GM19397 (cell line): ENCODE measurements around the gene PDE6A.

ENCODE experiments used
- ATAC-seq: cut with Tn5 transposase; IDR thresholded peaks from one replicate; pipeline ENCODE4 v1.9.1; 2021; ENCODE audit warnings: mild to moderate bottlenecking, moderate library complexity; ENCODE audit not compliant: unreplicated experiment

Gene PDE6A

DNA sequence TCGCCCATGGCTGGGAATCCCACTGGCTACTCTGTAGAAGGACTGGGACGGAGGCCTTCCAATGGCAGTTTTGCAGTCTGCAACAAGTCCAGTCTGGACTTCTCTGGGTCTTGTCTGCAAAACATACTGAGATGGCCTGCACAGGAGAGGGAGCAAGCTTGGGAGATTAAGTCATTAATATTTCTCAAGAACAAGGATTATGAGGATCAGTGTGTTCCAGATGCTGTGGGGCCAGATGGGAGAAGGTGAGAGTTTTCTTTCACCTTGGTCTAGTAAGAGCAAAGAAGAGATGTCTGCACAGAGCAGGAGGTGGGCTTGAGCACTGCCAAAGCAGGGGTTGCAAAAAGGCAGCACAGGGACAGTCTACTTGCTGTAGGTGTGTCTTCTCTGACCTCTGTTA, at the start of gene PDE6A:
Gene PDE6A, minus strand, starts transcription at position 128 of the 400 bp plus-strand sequence. Its CDS starts 120 bp downstream, at position 8.
- no peak for ATAC-seq

DNA sequence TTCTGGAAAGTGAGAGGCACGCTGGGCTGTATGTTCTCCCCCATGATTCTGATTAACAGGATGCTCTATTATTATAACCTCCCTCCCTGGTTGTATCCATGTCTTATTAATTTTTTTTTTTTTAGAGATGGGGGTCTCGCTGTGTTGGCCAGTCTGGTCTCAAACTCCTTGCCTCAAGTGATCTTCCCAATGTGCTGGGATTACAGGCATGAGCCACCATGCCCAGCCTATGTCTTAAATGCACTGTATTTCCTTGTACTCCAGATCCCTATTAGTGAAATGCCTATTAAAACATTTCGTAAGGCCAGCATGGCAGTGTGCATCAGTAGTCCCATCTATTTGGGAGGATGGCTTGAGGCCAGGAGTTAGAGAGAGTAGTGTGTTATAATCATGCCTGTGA, 48.9 kb upstream of the PDE6A start:
- ATAC-seq: no peak

- ATAC-seq: peak; percentile 66
These were observed 46.2 kb upstream of the PDE6A start for GRCh38 chr5:149990518-149991376.

DNA sequence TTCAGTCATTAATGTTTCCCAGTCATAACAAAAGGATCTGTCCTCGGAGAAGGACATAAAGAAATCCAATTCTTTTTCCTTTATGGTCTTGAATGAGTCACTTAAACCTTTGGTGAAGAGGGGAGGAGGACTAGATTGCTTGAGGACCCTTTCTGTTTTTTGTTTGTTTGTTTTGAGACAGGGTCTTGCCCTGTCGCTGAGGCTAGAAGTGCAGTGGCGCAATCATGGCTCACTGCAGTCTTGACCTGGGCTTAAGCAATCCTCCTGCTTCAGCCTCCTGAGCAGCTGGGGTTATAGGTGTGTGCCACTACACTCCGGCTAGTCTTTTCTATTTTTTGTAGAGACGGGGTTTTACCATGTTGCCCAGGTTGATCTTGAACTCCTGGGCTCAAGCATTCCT, 43.5 kb upstream of the PDE6A start:
- no peak for ATAC-seq

- no peak for ATAC-seq
These were observed 37.9 kb upstream of the PDE6A start for GRCh38 chr5:149982505-149982904.

GRCh38 chr5:149981206-149981605, 36.6 kb upstream of the PDE6A start:
- no peak for ATAC-seq

- ATAC-seq: no peak
These were observed 35.3 kb upstream of the PDE6A start for GRCh38 chr5:149979896-149980295.

GRCh38 chr5:149975409-149975808, 30.8 kb upstream of the PDE6A start:
- ATAC-seq: no peak

DNA sequence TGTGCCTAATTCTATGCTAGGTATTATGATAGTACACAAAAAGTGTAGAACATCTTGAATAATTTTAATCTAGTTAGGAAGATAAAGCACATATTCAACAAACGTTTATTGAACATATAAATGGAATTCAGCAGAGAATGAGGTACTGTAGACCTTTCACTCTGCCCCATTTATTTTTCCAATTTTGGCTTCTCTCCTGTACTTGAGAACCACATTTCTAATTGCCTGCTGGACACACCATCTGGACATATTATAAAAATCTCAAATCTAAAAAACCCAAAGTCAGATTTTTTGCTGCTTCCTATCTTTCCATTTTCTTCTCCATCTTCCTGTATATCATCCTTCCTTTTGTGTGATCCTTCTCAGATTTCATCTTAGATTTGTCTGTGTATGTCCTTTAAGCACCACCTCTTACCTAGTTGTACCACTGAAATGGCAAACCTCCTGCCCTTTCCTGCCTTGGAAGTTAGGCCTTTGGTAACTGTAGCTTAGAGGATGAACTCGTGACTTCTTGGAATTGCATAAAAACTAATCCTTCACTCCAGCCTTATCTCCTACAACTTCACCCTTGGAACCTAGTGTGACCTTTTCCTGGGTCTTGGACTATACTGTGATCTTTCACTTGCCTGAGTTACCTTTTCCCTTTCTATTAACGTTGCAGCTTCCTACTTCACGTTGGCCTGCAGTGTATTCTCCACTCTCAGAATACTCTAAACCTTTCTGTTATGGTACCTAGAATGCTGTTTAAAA, 24.8 kb upstream of the PDE6A start:
- ATAC-seq: no peak

DNA sequence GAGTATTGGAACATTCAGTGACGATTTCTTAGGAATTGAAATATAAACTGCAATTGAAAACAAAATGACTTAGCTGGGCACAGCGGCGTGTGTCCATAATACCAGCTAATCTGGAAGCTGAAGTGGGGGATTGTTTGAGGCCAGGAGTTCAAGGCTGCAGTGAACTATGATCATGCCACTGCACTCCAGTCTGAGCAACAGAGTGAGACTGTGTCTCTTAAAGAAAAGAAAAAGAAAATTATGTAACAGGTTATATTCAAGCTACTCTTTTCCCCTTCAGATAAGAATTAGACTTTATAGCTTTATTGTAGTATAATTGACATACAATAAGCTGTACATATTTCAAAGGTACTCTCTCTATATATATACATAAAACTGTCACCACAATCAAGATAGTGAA, 22.4 kb upstream of the PDE6A start:
- ATAC-seq: no peak

DNA sequence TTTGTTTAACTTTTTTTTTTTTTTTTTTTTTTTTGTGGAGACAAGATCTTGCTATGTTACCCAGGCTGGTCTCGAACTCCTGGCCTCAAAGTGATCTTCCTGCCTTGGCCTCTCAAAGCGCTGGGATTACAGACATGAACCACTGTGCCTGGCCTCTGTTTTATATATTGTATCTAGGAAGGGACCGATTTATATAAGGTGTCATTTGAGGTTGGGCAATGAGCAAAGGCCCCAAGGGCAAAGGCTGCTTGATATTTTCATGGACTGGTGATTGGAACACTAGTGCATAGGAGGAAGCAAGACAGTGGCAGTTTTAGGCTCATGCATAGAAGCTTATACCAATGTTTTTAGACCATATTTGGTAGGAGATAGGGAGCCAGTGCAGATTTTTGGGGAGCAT, 19.1 kb upstream of the PDE6A start:
- ATAC-seq: no peak

- ATAC-seq: no peak
These were observed 18.2 kb upstream of the PDE6A start for GRCh38 chr5:149962601-149963300.

- ATAC-seq: no peak
These were observed 17.4 kb upstream of the PDE6A start for GRCh38 chr5:149961957-149962409.

GRCh38 chr5:149961186-149961685, 16.6 kb upstream of the PDE6A start:
- ATAC-seq: no peak

GRCh38 chr5:149960272-149961185, 15.9 kb upstream of the PDE6A start, which contains the start of gene SLC26A2:
Gene SLC26A2, plus strand, starts transcription at chr5:149960758. Its CDS starts 16,895 bp downstream, at chr5:149977653.
- ATAC-seq: peak; percentile 99

DNA sequence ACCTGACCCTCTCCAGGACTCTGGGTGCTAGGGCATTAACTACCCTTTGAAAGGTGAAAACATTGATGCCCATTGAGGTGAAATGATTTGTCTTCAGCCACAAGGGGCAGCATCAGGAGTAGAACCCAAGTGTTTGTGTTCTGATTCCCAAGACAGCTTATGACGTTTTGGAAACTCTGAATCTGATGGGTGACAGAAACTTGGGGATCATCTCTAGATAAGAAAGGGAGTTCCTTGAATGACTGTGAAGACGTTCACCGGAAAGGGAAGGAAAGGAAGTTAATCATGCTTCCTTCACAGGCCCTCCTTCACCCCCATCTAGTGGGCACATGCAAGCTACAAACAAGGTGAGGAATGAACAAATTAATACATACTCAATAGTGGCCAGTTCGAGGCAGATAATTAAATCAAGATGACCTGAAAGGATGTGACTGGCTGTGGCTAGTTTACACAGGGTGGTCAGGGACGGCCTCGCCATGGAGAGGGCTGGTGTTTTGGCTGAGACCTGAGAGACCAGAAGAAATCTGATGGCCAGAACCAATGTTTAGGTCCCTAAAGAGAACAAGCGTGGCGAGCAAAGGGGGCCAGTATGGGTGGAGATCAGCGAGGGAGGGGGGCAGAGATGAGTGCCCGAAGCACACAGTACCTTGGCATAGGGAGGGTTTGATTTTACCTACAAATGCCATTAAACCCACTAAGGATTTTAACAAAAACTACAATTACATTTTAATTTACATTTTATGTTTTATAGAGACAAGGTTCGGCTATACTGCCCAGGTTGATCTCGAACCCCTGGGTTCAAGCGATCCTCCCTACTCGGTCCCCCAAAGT, 15.0 kb upstream of the PDE6A start:
- no peak for ATAC-seq

DNA sequence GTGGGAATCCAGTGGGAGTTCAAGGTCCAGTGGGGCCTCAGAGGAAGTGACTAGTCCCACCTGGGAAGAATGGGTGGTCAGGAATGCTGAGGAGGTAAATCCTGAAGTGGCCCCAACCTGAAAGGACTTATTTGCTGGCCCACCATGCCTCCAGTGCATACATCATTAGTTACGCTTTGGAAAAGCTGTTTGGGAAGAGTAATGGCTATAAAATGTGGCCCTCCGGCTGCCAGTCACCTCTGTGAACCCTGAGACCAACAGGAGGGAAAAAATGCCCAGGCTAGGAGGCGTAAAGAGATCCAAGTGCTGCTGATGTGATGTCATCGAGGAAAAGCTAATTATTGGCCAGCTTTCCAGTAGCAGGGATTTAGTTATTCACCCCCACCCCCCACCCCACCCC, 13.3 kb upstream of the PDE6A start:
- no peak for ATAC-seq

DNA sequence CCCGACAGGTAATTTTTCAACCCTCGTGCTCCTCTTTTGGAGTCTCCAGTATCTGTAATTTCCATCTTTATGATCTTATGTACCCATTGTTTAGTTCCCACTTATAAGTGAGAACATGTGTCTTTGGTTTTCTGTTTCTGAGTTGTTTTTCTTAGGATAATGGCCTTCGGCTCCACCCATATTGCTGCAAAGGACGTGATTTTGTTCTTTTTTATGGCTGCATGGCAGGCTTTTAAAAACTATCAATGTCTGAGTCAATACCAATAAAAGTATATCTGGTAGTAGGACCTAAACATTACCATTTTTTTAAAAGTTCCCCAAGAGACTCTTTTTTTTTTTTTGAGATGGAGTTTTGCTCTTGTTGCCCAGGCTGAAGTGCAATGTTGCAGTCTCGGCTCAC, 12.1 kb upstream of the PDE6A start:
- ATAC-seq: no peak

DNA sequence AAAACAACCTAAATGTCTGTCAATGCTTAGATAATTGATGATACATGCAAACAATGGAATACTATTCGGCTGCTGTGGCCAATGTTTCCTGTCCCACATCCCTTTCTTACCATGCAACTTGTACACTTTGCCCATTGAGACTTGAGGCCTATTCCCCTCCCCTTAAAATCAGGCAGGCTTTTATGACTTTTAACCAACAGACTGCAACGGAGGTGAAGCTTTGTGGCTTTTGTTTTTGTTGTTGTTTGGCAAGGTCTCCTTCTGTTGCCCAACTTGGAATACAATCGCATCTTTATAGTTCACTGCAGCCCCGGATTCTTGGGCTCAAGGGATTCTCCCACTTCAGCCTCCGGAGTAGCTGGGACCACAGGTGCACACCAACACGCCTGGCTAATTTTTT, 10.2 kb upstream of the PDE6A start:
- ATAC-seq: no peak
